K562 (cell line): ENCODE results near the gene PHF10. TPM values are rescaled to one million over a fixed set of nuclear protein-coding genes. Genes with fewer than 3 reads are reported as not detected.

Experiments
- ADNP ChIP-seq: fragments of 200-800 bp; sonication (Bioruptor generic); IDR thresholded peaks from 2 replicates; pipeline ENCODE4 v1.6.1; 2016; ENCODE audit warnings: missing genetic modification characterization, missing compliant biosample characterization
- CREB1 ChIP-seq, 2 experiments: sonication (generic) in 1 of 2; formaldehyde crosslinking in 1 of 2; IDR thresholded peaks; 2 replicates each; pipeline versions ENCODE4 v1.6.1 to v1.8.0; 2012 to 2022; ENCODE audit warnings: inconsistent platforms in 1 of 2, mild to moderate bottlenecking in 1 of 2, missing genetic modification reagents in 1 of 2, moderate library complexity in 1 of 2
- FIP1L1 ChIP-seq: fragments of 200-400 bp; formaldehyde crosslinking; IDR thresholded peaks from 2 replicates; pipeline ENCODE4 v1.6.1; 2018; ENCODE audit warnings: mild to moderate bottlenecking, low read depth, low read length; ENCODE audit not compliant: poor library complexity, severe bottlenecking
- FOXM1 ChIP-seq, 2 experiments: fragments of 450-650 bp in 1 of 2; sonication (generic) in 1 of 2; formaldehyde crosslinking in 1 of 2; IDR thresholded peaks; 2 replicates each; pipeline versions ENCODE4 v1.6.1 to v1.9.0; 2017 to 2022; ENCODE audit warnings: low read depth in 2 of 2, mild to moderate bottlenecking in 2 of 2, missing genetic modification reagents in 1 of 2, moderate library complexity in 1 of 2
- GTF3C2 ChIP-seq: IDR thresholded peaks from 3 replicates; pipeline ENCODE4 v1.6.1; 2011; ENCODE audit warnings: borderline replicate concordance, mild to moderate bottlenecking, moderate library complexity; ENCODE audit not compliant: insufficient read length; ENCODE audit errors: extremely low read depth
- KAT8 ChIP-seq: fragments of 450-650 bp; IDR thresholded peaks from 2 replicates; pipeline ENCODE4 v1.6.1; 2016; ENCODE audit warnings: low read depth, mild to moderate bottlenecking
- MAFK ChIP-seq: IDR thresholded peaks from 2 replicates; pipeline ENCODE4 v1.6.1; 2011; ENCODE audit warnings: low read length, improper control_type of control experiment
- MCM3 ChIP-seq: fragments of 450-650 bp; IDR thresholded peaks from 2 replicates; pipeline ENCODE4 v1.6.1; 2016
- MYC ChIP-seq, 2 experiments: fragments of 250-450 bp in 1 of 2; sonication (Bioruptor Pico) in 1 of 2; IDR thresholded peaks; 2 replicates each; pipeline versions ENCODE4 v1.5.1 to v1.6.1; 2012 to 2021; ENCODE audit warnings: low read depth in 2 of 2, borderline replicate concordance in 1 of 2, improper control_type of control experiment in 1 of 2, low read length in 1 of 2, mild to moderate bottlenecking in 1 of 2, moderate library complexity in 1 of 2
- NFATC3 ChIP-seq: fragments of 450-650 bp; IDR thresholded peaks from 2 replicates; pipeline ENCODE4 v1.6.1; 2017; ENCODE audit warnings: mild to moderate bottlenecking
- NUFIP1 ChIP-seq: fragments of 450-650 bp; IDR thresholded peaks from 2 replicates; pipeline ENCODE4 v1.6.1; 2018; ENCODE audit not compliant: partially characterized antibody
- RBM17 ChIP-seq: fragments of 200-400 bp; formaldehyde crosslinking; IDR thresholded peaks from 2 replicates; pipeline ENCODE4 v1.6.1; 2017; ENCODE audit warnings: low read depth, mild to moderate bottlenecking, low read length, borderline replicate concordance
- TCF7 ChIP-seq: sonication (generic); IDR thresholded peaks from 2 replicates; pipeline ENCODE4 v1.6.1; 2016; ENCODE audit warnings: antibody characterized with exemption, borderline replicate concordance
- ZNF449 ChIP-seq: fragments of 250-450 bp; sonication (Bioruptor Pico); IDR thresholded peaks from 2 replicates; pipeline ENCODE4 v1.8.0; 2022; ENCODE audit warnings: moderate library complexity, mild to moderate bottlenecking, inconsistent platforms
- ZNF583 ChIP-seq: fragments of 250-450 bp; sonication (Bioruptor Pico); IDR thresholded peaks from 2 replicates; pipeline ENCODE4 v1.4.0; 2020
- ZNF76 ChIP-seq: fragments of 250-450 bp; sonication (Bioruptor Pico); IDR thresholded peaks from 2 replicates; pipeline ENCODE4 v1.4.0; 2020; ENCODE audit warnings: mild to moderate bottlenecking, moderate library complexity, borderline replicate concordance
- ZNF830 ChIP-seq: fragments of 250-450 bp; sonication (Bioruptor Pico); IDR thresholded peaks from 2 replicates; pipeline ENCODE4 v1.5.0; 2021; ENCODE audit warnings: mild to moderate bottlenecking
- polyA plus RNA-seq, 8 experiments: library from polyadenylated mRNA; depleted of rRNA in 4 of 8; stranded (reverse) in 5 of 8; unstranded in 3 of 8; fragments of >200 nt; fragmentation: Nextera tagmentation in 2 of 8; fragmentation: Illumina TruSeq in 1 of 8; extraction: Ambion mirVana in 2 of 8; extraction: Trizol in 1 of 8; gene quantifications; 2 replicates each; pipeline versions ENCODE4 v1.2.1 to v1.2.3, GENCODE V29; 2011 to 2014; ENCODE audit warnings: inconsistent platforms in 1 of 8, missing spikeins in 1 of 8
- total RNA-seq, 7 experiments: library from RNA; depleted of rRNA in 6 of 7; stranded (reverse); fragments of >200 nt in 6 of 7; fragmentation: Illumina TruSeq in 2 of 7; extraction: Trizol in 2 of 7; gene quantifications; 2 replicates each; pipeline versions ENCODE4 v1.2.1 to v1.2.3, GENCODE V29; 2011 to 2021; ENCODE audit warnings: low replicate concordance in 1 of 7
- TF ChIP-seq, protein P1 (sequence below): IDR thresholded peaks from 2 replicates; pipeline ENCODE4 v1.6.1; 2012; ENCODE audit warnings: low read depth, low read length, improper control_type of control experiment, borderline replicate concordance
- TF ChIP-seq, protein P2 (sequence below): fragments of 450-650 bp; IDR thresholded peaks from 2 replicates; pipeline ENCODE4 v1.6.1; 2018; ENCODE audit warnings: mild to moderate bottlenecking, low read depth; ENCODE audit not compliant: partially characterized antibody

PHF10 gene
- total and polyA plus RNA-seq, 9 of the 15 experiments (the other 6 are each of a cell fraction or from before 2014, with no cell fraction given) = 23.9 to 88.9 (median 46.0) TPM

DNA sequence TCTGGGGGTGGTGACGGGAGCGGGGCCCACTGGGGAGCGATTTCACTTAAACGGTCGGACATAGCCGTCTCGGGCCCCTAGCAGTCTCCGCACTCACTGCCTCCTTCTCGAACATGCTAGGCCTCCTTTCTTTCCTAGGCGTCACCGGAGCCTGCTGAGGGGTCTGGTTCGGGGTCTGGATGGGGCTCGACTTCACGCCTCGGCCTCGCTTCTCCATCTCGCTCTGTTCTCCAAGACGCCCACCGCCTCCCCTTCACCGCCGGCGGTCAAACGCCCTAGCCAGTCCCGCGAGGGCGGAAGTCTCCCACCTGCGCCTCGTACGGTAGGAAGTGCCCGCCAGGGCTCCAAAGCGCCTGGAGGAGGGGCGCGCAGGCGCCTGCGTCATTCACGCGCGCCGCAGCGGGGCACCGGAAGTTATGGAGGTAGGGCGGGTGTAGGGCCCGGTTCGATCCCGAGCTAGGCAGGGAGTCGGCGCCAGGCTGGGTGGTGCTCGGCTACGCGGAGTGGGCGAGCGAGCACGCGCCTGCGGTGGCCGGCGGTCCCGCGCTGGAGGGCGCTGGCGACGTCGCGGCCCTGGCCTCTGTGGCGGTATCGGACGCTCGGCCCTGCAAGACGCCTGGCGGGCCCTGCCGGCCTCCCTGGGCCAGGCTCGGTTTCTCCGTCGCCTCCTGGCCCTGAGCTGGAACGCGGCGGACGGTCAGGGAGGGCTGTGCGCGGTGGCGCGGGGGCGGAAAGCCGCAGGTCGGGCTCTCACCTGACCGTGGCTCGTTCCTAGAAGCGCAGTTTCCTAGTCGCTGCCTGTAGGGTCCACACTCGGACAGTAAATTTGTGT is 27.2 kb upstream of the PHF10 start, which contains the start of the genes DYNLT2 and ERMARD (continued):
- TF ChIP-seq KAT8 (no peak), ZNF583 (CRISPR knock-in tag) (no peak), ZNF449 (CRISPR knock-in tag) (no peak), ZNF76 (no peak), FIP1L1 (peak; percentile 96), FOXM1 (IDR thresholded peaks at IDR 0.05; ENCODE audit: low read depth) (no peak), FOXM1 (CRISPR knock-in tag; IDR thresholded peaks at IDR 0.05; ENCODE audit: low read depth) (peak; percentile 95; the same call in 1 of the 2 replicates), NFATC3 (no peak), GTF3C2 (peak; percentile 24), RBM17 (no peak), MYC (IDR thresholded peaks at IDR 0.05; ENCODE audit: low read depth, low read length) (peak; percentile 94), MYC (CRISPR knock-in tag; IDR thresholded peaks at IDR 0.05; ENCODE audit: borderline replicate concordance, low read depth) (peak; percentile 87; the same call in 1 of the 2 replicates), MCM3 (no peak), ZNF830 (peak; percentile 95), MAFK (no peak), TCF7 (peak; percentile 43; the same call in 1 of the 2 replicates), NUFIP1 (no peak), ADNP (no peak), CREB1 (IDR thresholded peaks at IDR 0.05) (peak; percentile 99), CREB1 (CRISPR knock-in tag; IDR thresholded peaks at IDR 0.05) (peak; percentile 100)
- TF ChIP-seq, protein P1, sequence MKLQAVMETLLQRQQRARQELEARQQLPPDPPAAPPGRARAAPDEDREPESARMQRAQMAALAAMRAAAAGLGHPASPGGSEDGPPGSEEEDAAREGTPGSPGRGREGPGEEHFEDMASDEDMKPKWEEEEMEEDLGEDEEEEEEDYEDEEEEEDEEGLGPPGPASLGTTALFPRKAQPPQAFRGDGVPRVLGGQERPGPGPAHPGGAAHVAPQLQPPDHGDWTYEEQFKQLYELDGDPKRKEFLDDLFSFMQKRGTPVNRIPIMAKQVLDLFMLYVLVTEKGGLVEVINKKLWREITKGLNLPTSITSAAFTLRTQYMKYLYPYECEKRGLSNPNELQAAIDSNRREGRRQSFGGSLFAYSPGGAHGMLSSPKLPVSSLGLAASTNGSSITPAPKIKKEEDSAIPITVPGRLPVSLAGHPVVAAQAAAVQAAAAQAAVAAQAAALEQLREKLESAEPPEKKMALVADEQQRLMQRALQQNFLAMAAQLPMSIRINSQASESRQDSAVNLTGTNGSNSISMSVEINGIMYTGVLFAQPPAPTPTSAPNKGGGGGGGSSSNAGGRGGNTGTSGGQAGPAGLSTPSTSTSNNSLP = no peak
- TF ChIP-seq, protein P2, sequence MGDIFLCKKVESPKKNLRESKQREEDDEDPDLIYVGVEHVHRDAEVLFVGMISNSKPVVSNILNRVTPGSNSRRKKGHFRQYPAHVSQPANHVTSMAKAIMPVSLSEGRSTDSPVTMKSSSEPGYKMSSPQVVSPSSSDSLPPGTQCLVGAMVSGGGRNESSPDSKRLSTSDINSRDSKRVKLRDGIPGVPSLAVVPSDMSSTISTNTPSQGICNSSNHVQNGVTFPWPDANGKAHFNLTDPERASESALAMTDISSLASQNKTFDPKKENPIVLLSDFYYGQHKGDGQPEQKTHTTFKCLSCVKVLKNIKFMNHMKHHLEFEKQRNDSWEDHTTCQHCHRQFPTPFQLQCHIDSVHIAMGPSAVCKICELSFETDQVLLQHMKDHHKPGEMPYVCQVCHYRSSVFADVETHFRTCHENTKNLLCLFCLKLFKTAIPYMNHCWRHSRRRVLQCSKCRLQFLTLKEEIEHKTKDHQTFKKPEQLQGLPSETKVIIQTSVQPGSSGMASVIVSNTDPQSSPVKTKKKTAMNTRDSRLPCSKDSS = no peak
